GM08714 (cell line): ENCODE results near the gene NDUFAF7.

Experiments
- H3K4me3 ChIP-seq: fragments of 200-500 bp; sonication (Bioruptor generic); 2 replicates; pipeline ENCODE4 v1.5.1; 2014; ENCODE audit warnings: mild to moderate bottlenecking, low read length, inconsistent platforms
- ZNF274 ChIP-seq: IDR thresholded peaks from 2 replicates; pipeline ENCODE4 v1.6.1; 2012; ENCODE audit warnings: mild to moderate bottlenecking, low read depth, low read length

Gene NDUFAF7, protein sequence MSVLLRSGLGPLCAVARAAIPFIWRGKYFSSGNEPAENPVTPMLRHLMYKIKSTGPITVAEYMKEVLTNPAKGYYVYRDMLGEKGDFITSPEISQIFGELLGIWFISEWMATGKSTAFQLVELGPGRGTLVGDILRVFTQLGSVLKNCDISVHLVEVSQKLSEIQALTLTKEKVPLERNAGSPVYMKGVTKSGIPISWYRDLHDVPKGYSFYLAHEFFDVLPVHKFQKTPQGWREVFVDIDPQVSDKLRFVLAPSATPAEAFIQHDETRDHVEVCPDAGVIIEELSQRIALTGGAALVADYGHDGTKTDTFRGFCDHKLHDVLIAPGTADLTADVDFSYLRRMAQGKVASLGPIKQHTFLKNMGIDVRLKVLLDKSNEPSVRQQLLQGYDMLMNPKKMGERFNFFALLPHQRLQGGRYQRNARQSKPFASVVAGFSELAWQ

DNA sequence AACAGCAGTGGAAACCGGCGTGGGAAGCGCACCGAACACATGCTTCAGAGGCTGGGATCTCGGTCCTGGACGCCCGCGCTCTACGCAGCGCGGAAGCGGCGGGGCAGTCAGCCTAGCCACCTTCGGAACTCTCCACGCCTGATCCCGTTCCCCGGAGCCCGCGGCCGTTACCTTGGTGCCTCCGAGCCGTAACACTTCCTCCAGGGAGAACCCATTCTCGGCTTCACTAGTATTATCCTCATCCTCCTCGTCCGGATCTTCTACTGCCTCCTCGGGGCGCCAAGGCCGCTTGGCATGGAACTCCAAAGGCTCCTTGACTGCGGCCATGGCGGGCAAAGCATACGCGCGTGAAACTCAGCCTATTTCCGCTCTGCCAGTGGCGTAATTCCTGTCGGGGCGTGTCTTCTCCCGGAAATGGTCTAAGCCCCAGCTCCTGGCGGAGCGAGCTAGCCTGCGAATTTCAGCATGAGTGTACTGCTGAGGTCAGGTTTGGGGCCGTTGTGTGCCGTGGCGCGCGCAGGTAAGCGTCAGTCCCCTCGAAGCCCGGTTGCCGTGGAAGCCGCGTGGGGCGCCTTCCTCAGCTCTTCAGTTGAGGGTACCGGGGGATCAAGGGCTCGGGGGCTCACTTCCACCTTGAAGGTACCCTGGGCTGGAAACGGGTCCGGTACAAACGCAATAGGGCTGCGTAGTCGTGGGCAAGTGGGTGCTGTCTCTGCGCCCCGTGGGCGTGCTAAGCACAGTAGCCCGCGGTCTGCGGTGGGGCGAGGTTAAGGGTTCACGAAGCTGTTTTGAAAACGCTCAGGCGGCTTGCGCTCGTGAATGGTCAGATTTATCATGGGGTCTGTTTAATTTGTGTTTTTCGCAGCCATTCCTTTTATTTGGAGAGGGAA, at the start of gene NDUFAF7, which contains the start of gene CEBPZ:
Gene NDUFAF7, plus strand, starts transcription at position 418 of the 890 bp plus-strand sequence. Its CDS starts 48 bp downstream, at position 466.
Gene CEBPZ, minus strand, starts transcription at position 356 of the 890 bp plus-strand sequence. Its CDS starts 29 bp downstream, at position 327.
- no peak for TF ChIP-seq ZNF274
- H3K4me3 ChIP-seq, result peak within 1 kb of the TSS; percentile 82

DNA sequence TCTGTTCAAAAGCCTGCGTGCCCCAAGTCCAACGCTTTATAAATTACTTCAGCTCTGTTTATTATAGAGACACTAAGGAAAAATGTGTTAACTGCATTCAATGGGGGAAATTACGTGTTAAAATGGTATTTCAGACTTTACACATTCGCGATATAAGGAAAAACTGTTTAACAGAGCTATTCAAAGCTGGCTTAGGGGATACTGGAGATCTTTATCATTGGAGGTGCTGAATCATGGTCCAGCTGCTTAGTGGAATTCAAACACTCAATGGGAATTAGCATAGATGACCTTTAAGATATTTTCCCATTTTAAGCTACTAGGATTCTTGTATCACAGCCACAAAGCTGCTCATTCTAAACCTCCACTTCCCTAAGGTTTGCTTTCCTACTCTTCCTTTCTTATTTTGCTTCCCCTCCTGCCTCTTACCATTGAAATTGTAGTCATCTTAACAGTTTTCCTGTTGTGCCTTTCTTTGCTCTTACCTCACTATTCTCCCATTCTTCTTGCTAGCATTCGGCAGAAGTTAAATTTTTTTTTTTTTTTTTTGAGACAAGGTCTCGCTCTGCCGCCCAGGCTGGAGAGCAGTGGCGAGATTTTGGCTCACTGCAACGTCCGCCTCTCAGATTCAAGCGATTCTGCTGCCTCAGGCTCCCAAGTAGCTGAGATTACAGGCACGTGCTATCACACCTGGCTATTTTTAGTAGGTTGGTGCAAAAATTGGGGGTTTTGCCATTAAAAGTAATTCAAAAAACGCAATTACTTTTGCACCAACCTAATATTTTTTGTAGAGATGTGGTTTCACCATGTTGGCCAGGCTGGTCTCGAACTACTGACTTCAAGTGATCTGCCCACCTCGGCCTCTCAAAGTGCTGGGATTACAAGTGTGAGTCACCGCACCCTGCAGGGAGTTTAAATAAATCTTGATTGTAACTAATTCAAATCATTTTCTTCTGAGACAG, 49.5 kb upstream of the NDUFAF7 start:
- TF ChIP-seq ZNF274, result no peak
- no peak overlapping the region for H3K4me3 ChIP-seq

DNA sequence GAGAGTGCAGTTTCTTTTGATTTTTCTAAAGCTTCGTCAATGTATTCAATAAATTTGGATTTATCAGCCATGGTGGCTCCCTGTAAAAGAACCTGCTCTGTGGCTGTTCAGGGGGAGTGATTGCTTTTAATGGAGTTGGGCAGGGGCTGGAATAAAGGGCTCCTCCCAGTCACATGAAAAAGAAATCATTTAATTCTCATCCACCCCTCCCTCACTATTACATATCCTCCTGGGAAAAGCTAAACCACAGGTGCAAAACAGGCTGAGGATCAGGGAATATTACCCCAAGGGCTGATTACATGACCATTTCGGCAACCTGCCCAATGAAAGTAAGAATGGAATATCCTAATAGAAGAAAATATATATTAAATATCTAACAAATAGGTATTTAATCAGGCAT, 42.9 kb upstream of the NDUFAF7 start, which contains the start of gene SULT6B1:
Gene SULT6B1, minus strand, starts transcription at position 101 of the 400 bp plus-strand sequence. Its CDS starts 30 bp downstream, at position 71.
- no peak within 1 kb of the TSS for H3K4me3 ChIP-seq
- no peak for TF ChIP-seq ZNF274

DNA sequence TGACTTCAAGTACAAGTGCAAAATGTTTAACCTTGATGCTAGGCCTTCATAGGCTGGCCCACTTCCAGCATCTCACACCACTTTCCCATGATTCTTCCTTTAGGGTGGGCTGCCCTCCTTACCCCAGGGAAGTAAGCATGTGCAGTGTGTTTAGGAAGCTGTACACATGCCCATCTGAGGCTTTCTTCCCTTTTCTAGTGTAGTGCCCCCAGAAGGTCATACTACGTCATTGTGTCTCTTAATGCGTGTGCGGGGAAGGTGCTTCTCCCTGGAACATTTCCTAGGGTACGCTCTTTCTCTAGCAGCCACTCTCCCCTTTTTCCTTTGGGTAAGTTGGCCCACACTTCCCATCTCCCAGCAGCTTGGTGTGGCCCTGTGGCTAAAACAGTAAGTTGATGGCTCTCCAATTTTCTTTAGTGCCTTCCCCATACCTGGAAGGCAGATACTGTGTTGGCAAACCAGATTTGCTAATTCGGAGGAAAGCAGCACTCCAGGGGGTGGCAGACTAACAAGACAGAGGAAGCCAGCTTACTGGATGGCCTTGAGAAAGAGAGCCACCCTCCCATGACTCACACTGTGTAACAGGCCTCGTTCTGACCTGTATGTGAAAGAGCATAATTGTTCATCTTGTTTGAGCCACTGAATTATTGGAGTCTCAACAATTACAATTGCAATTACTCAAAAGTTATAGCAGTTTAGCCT, 41.9 kb upstream of the NDUFAF7 start:
- TF ChIP-seq ZNF274, result no peak
- no peak overlapping the region for H3K4me3 ChIP-seq

DNA sequence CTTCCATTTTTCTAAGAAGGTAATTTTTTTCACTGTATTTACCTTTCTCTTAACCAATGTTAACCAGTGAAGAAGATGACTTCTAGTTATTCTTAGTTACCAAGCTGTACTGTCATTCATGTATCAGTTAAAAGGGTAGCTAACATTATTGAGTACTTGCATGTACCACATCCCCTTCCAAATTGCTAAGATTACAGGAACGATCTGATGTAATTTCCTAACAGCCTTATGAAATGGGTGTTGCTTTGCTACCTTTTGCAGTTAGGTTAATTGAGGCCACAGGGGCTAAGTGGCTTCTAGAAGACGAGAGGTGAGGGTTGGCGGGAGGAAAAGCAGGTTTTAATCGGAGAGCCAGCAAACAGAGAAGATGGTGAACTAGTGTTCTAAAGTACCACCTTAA, 41.2 kb upstream of the NDUFAF7 start:
- no peak for TF ChIP-seq ZNF274

DNA sequence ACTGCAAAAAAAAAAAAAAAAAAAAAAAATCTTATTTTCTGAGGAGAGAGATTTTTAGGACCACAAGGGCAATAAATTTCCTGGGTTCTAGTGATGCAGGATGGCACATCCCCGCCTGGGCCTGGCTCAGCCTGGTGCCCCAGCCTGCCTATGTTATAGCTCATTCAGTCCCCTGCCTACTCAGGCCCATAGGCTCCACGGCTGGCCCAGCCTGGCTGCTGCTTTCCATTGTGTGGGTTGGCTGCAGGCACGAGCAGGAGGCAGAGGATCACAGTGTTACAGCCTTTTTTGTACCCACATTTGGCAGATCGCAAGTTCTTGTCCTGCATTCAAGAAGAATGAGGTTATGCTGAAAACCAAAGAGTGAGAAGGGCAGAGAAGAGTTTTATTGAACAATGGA, 40.2 kb upstream of the NDUFAF7 start:
- no peak overlapping the region for H3K4me3 ChIP-seq
- TF ChIP-seq ZNF274, result no peak

More for the DNA sequence above, 41.2 kb upstream of the NDUFAF7 start:
- H3K4me3 ChIP-seq, result no peak overlapping the region

DNA sequence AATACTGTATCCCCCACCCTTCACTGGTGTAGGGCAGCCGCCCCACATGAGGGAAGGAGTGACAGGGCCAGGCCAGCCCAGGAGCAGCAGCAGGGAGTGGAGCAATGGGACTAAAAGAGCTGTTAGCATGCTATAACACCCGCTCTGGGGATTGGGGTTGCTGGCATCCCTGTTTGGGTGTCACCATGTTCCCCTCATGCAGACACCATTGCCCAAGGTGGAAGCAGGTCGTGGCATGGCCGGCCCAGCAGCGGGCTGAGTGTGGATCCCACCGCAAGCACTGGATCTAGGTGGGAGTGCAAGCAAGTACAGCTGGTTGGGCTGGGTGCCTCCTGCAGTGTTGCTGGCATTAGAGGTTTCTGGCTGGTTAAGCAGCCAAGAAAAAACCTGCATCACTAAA, 39.7 kb upstream of the NDUFAF7 start:
- TF ChIP-seq ZNF274, result no peak

DNA sequence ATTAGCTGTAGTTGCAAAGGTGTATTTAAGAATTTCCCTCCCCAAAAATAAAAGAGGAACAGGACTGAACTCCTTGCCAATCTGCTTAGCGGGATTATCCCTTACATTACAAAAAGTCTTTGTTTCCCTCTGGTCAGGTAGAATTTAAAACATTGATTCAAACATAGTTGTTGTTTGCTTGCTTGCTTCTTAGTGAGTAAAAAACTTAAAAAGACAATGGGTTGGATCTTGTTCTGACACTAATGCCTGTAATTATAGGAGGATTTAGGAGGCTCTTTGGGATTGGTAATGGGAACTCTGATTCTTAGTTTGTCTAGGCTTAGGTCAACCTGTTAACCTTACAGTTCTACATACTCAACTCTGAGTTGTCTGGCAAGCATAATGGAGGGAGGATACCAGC, 38.9 kb upstream of the NDUFAF7 start:
- no peak for TF ChIP-seq ZNF274
- no peak overlapping the region for H3K4me3 ChIP-seq

More for the DNA sequence above, 39.7 kb upstream of the NDUFAF7 start:
- H3K4me3 ChIP-seq, result no peak overlapping the region

DNA sequence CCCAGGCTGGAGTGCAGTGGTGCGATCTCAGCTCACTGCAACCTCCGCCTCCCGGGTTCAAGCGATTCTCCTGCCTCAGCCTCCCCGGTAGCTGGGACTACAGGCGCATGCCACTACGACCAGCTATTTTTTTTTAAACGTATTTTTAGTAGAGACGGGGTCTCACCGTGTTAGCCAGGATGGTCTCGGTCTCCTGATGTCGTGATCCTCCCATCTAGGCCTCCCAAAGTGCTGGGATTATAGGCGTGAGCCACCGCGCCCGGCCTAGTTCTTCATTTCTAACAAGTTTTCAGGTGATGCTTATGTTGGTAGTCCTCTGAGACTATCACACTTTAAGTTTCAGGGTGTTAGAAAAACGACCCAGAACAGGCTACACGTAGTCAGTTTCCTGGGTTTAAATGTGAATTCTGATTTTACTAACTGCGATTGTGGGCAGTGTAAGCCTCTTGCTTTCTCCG, 35.6 kb upstream of the NDUFAF7 start:
- H3K4me3 ChIP-seq, result peak overlapping the region; percentile 74

DNA sequence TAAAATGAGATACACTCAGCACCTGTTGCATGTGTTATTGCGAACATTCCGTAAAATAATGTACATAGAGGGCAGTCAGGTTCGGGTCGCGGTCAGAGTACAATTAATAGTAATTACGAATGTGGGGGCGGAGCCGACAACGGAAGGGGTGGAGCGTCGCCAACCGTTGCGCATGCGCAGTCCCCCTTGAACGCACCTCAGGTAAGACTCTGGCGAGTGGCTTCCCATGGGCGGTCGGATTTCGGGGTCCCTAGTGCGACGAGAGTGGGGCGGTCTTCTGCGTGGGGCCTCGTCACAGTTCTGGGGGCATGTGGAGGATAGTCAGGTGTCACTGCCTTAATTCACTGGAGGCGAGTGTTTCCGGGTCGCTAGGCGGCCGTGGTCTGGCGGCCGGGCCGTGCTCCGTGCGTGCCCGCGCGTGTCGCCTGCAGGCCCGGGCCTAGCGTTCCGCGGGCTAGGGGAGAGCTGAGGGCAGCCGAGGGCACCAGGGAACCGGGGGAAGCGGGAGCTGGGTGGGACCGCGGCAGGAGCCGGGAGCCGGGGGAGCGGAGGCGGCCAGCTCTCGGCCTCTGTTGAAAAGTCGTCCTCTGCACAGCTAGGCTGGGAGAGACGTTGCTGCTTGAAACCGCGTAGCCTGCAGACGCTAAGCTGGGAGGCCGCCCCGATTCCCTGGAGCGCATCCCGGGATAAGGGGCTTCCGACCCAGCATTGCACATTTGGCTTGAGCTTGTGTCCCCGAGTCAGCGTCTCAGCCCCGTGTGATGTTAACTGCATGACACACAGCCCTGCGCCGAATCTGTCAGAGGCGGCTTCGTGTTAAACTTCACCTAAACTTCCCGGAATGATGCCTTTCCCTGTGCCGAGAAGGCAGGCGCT, 34.9 kb upstream of the NDUFAF7 start, which contains the start of gene CEBPZOS:
Gene CEBPZOS, plus strand, starts transcription at position 177 of the 876 bp plus-strand sequence. CDS start 3,209 bp downstream, outside the sequence.
- TF ChIP-seq ZNF274, result no peak
- H3K4me3 ChIP-seq, result peak within 1 kb of the TSS; percentile 74

DNA sequence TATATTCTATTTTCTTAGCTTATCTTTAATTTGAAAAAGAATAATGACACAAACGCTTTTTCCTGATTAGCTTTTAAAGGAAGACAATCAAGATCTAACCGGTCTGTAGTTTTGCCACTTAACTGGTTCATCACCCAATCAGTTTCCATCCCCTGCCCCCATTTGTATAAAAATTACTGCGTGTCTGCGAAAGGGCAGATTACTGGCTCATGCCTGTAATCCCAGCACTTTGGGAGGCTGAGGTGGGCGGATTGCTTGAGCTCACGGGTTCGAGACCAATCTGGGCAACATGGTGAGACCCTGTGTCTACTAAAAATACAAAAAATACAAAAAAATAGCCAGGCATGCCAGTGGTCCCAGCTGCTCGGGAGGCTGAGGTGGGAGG, 32.8 kb upstream of the NDUFAF7 start:
- no peak for TF ChIP-seq ZNF274

DNA sequence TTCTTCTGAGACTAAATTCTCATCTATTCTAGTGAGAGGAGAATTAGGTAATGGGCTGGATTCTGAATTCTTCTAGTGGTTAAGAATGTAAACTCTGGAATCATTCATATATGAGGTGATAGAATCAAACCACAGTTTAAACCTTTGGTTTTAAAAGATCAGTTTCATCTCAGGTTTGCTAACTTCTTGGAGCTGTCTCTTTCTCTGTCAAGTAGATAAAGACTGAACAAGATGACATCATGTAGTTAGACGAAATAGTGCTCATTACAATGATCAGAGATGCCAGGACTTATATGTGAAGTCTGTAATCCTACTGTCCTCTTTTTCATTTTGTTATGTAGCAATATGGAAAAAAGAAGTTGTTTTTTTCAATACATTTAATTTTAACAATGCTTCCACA, 30.2 kb upstream of the NDUFAF7 start:
- no peak for TF ChIP-seq ZNF274
- no peak overlapping the region for H3K4me3 ChIP-seq

More for the DNA sequence above, 32.8 kb upstream of the NDUFAF7 start:
- no peak overlapping the region for H3K4me3 ChIP-seq
